Body of pancreas (tissue), 4 donors: ENCODE data around the gene ARHGAP33. TPM values are rescaled to one million over a fixed set of nuclear protein-coding genes. Genes with fewer than 3 reads are reported as not detected.

Experiments used
- ATAC-seq: fragments of 150-250 bp; one replicate; pipeline ENCODE4 v1.9.1; 2016
- DNase-seq, 4 donors: peaks; one replicate each; pipeline ENCODE4 v3.0.0-alpha.2; 2019
- H3K27ac ChIP-seq, 4 donors: fragments of 200-600 bp; sonication (generic); 1 replicate in 3 of 4; 2 replicates in 1 of 4; pipeline versions ENCODE4 v1.5.1 to v1.6.1; 2016 to 2019; ENCODE audit warnings: mild to moderate bottlenecking in 1 of 4, mixed read lengths in 1 of 4, moderate library complexity in 1 of 4
- H3K27me3 ChIP-seq, 2 donors: fragments of 200-600 bp; sonication (generic); one replicate each; pipeline ENCODE4 v1.6.0; 2016; ENCODE audit warnings: mild to moderate bottlenecking in 1 of 2
- H3K36me3 ChIP-seq, 2 donors: fragments of 200-600 bp; sonication (generic); replicated peaks in 1 of 2; 2 replicates each; pipeline ENCODE4 v1.5.1; 2016; ENCODE audit warnings: low read depth in 2 of 2; ENCODE audit not compliant: insufficient read depth in 1 of 2
- H3K4me1 ChIP-seq: fragments of 200-600 bp; sonication (generic); one replicate; pipeline ENCODE4 v1.6.0; 2016
- H3K4me3 ChIP-seq, 2 donors: fragments of 200-600 bp; sonication (generic); 1 replicate in 1 of 2; 2 replicates in 1 of 2; pipeline ENCODE4 v1.5.1; 2016 to 2019
- H3K9me3 ChIP-seq, 3 donors: fragments of 200-600 bp; sonication (generic); 1 replicate in 2 of 3; 2 replicates in 1 of 3; pipeline ENCODE4 v1.5.1; 2016
- POLR2A ChIP-seq, 3 donors: fragments of 450-650 bp; IDR thresholded peaks; one replicate each; pipeline ENCODE4 v1.6.1; 2016; ENCODE audit warnings: antibody characterized with exemption in 3 of 3, mild to moderate bottlenecking in 2 of 3
- WGBS, 2 donors: methylation state at CpG; one replicate each; pipeline ENCODE4 v1.1.5; 2017; 5-methylcytosine and 5-hydroxymethylcytosine counted together
- intact Hi-C: fragments of 100-400 bp; cut with DNase I; formaldehyde crosslinking; loops from one replicate; pipeline ENCODE4 v1.15.1; 2023
- total RNA-seq, 2 donors: library from RNA; depleted of rRNA; stranded (reverse); fragments of >200 nt; gene quantifications; one replicate each; pipeline ENCODE4 v1.1.0, GENCODE V29; 2016
- TF ChIP-seq, protein P1 (sequence below), 7 experiments: fragments of 450-650 bp in 4 of 7; fragments of 200-600 bp in 3 of 7; sonication (generic) in 3 of 7; IDR thresholded peaks; one replicate each; pipeline ENCODE4 v1.5.1; 2016 to 2019; ENCODE audit warnings: antibody characterized with exemption in 7 of 7

The ARHGAP33 gene
- total RNA-seq, 2 donors from 2014 or later: 8.6 to 71.5 TPM

DNA sequence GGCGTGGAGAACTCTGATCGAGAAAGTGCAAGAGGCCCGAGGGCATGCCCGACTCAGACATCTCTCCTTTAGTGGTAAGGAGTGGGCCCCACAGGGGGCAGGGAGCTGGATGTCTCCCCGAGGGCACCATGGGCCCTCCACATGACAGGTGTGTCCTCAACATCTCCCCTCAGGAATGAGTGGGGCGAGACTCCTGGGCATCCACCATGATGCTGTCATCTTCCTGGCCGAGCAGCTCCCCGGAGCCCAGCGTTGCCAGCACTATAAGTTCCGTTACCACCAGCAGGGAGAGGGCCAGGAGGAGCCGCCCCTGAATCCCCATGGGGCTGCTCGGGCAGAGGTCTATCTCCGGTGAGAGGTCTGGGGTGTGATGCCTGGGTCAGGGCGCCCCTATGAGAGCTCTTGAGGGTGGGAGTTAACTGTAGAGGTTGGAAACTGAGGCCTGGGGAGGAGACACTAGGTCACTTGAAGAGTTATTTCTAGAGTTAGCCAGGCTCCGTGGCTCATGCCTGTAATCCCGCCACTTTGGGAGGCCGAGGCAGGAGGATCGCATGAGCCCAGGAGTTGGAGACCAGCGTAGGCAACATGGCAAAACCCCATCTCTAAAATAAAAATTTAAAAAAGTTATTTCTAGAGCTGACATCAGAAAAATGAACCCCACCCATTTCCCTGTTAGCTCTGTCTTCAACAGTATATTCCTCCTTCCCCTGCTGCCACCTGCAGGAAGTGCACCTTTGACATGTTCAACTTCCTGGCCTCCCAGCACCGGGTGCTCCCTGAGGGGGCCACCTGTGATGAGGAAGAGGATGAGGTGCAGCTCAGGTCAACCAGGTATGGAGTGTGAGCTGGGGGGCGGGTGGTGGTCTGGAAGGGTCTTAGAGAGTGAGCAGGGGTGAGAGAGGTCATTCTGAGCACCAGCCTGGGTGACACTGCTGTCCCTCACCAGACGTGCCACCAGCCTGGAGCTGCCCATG is 38.2 kb upstream of the ARHGAP33 start:
- intact Hi-C loops: no loop called here
- no peak for DNase-seq
- Histone ChIP-seq H3K4me3 (no peak overlapping the region), H3K4me1 (peaks cover 15% of the 10 kb centered on the region), H3K27me3 (no peaks in the 10 kb centered on the region), H3K9me3 (no peaks in the 10 kb centered on the region), H3K36me3 (peaks cover 4 to 21% of the 10 kb centered on the region in 2 donors), H3K27ac (no peak overlapping the region)
- TF ChIP-seq POLR2A (IDR thresholded peaks at IDR 0.05): no peak
- TF ChIP-seq, protein P1, sequence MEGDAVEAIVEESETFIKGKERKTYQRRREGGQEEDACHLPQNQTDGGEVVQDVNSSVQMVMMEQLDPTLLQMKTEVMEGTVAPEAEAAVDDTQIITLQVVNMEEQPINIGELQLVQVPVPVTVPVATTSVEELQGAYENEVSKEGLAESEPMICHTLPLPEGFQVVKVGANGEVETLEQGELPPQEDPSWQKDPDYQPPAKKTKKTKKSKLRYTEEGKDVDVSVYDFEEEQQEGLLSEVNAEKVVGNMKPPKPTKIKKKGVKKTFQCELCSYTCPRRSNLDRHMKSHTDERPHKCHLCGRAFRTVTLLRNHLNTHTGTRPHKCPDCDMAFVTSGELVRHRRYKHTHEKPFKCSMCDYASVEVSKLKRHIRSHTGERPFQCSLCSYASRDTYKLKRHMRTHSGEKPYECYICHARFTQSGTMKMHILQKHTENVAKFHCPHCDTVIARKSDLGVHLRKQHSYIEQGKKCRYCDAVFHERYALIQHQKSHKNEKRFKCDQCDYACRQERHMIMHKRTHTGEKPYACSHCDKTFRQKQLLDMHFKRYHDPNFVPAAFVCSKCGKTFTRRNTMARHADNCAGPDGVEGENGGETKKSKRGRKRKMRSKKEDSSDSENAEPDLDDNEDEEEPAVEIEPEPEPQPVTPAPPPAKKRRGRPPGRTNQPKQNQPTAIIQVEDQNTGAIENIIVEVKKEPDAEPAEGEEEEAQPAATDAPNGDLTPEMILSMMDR (IDR thresholded peaks at IDR 0.05): no peak
- WGBS, 2 donors: 83 to 85% methylated on average over 11 to 22 of the region's 22 CpGs
- ATAC-seq: no peak

DNA sequence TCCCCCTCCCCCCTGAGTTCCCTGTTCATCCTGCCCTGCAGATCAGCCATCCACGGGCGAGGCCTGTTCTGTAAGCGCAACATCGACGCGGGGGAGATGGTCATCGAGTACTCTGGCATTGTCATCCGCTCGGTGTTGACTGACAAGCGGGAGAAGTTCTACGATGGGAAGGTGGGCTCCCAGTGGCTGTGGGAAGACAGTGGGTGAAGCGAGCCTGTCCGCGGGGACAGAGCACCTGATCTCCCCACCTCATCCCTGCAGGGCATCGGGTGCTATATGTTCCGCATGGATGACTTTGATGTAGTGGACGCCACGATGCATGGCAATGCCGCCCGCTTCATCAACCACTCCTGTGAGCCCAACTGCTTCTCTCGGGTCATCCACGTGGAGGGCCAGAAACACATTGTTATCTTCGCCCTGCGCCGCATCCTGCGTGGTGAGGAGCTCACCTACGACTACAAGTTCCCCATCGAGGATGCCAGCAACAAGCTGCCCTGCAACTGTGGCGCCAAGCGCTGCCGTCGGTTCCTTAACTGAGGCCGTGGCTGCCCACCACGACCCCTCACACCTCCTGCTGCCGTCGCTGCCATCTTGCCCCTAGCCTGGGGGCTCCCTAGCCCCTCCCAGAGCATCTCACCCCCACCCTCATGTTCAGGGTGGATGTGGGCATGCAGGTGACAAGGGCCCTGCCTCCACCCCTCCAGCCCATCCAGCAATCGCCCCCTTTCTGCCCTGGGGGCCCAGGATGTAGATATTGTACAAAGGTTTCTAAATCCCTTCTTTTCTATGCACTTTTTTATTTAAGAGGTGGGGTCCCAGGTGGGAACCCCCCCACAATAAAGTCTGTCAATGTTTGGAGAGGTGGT is 37.1 kb upstream of the ARHGAP33 start:
- intact Hi-C loops: no loop called here
- Histone ChIP-seq H3K36me3 (peaks cover 4 to 17% of the 10 kb centered on the region in 2 donors), H3K27me3 (no peaks in the 10 kb centered on the region), H3K9me3 (no peaks in the 10 kb centered on the region), H3K4me1 (peaks cover 15% of the 10 kb centered on the region), H3K27ac (no peak overlapping the region), H3K4me3 (no peak overlapping the region)
- 91 to 94% methylated on average over 33 to 34 of the region's 37 CpGs for WGBS, 2 donors
- TF ChIP-seq, protein P1 (IDR thresholded peaks at IDR 0.05): no peak
- TF ChIP-seq POLR2A (IDR thresholded peaks at IDR 0.05): no peak
- DNase-seq (no peak), ATAC-seq (no peak)

DNA sequence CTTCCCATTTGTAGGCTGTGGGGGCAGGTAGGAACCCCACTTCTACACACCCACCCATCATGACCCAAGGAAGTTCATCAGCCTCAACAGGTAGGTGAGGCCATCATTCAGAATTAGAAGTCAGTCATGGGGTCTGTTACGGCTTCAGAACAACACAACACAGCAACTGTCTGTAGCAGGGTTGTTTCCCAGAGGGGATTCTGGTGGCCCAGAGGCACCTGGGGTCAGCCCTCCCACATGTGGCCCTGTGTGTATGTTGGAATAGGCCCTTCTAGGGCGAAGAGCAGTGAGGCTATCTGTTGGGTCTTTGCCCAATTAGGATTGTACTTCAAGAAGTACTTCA is 36.5 kb upstream of the ARHGAP33 start:
- Histone ChIP-seq H3K36me3 (peaks cover 4 to 17% of the 10 kb centered on the region in 2 donors), H3K27ac (peak overlapping the region in 1 of 4 donors; percentile 88), H3K27me3 (no peaks in the 10 kb centered on the region), H3K4me3 (no peak overlapping the region), H3K9me3 (no peaks in the 10 kb centered on the region), H3K4me1 (peaks cover 17% of the 10 kb centered on the region)
- DNase-seq: no peak
- intact Hi-C loops: no loop called here
- 59 to 81% methylated on average over 2 of the region's 2 CpGs for WGBS, 2 donors
- ATAC-seq: no peak
- TF ChIP-seq, protein P1 (IDR thresholded peaks at IDR 0.05): no peak
- no peak for TF ChIP-seq POLR2A (IDR thresholded peaks at IDR 0.05)

DNA sequence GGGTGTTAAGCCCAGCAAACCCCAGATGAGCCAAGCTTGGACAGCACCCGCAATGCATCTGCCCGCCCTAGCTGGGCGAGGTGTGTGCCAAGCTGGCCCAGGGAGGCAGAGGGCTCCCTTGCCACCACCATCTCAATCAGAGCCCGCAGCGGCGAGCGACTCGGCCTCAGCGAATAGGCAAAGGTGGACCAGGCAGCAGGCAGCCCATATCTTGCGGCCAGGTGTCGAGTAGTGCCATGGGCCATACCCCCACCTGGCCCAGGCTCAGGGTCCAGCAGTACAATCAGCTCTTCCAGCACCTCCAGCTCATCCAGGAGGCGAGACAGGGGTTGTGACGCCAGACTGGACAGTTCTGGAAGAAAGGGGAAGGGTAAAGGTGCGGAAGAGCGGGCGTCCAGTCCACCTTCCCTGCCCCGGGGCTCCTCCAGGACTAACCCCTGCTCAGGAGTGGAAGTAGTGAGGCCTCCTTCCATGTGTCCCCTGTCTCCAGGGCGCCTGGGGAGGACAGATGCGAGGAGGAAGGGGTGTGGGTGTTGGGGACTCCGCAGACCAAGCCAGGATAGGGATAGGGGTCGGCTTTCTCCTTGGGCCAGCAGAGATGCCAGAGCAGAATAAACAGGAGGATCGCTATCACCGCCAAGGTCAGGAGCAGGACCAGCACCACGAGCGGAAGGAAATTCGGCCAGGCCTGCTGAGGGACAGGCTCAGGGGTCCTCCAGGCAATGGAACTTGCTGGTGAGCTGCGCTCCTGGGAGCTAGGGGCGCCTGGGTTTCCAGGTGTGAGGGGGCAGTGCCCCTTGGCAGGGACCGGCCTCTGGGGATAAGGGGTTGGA is 35.9 kb upstream of the ARHGAP33 start:
- H3K4me3 ChIP-seq: no peak overlapping the region
- intact Hi-C loops: no loop called here
- H3K27me3 ChIP-seq: no peaks in the 10 kb centered on the region
- H3K4me1 ChIP-seq: peaks cover 23% of the 10 kb centered on the region
- no peak for DNase-seq
- no peak for ATAC-seq
- peak overlapping the region; percentile 59 to 88 (median 83) for H3K27ac ChIP-seq
- H3K36me3 ChIP-seq: peaks cover 4 to 15% of the 10 kb centered on the region in 2 donors
- WGBS, 2 donors: 60 to 68% methylated on average over 20 to 24 of the region's 29 CpGs
- H3K9me3 ChIP-seq: no peaks in the 10 kb centered on the region
- peak in 1 of 3 donors; percentile 4 for TF ChIP-seq POLR2A (IDR thresholded peaks at IDR 0.05)
- TF ChIP-seq, protein P1 (IDR thresholded peaks at IDR 0.05): no peak
